Suprapubic skin (tissue), 3 donors: ENCODE data around the gene RHEB.

ENCODE experiments used
- CTCF ChIP-seq, 2 donors: fragments of 200-600 bp in 1 of 2; fragments of 450-650 bp in 1 of 2; sonication (generic) in 1 of 2; IDR thresholded peaks; one replicate each; pipeline ENCODE4 v1.5.1; 2016 to 2019; ENCODE audit warnings: antibody characterized with exemption in 2 of 2, mild to moderate bottlenecking in 1 of 2, moderate library complexity in 1 of 2
- EP300 ChIP-seq: sonication (generic); formaldehyde crosslinking; IDR thresholded peaks from one replicate; pipeline ENCODE4 v1.6.1; 2017; ENCODE audit warnings: antibody characterized with exemption

- TF ChIP-seq EP300 (no peak), CTCF (IDR thresholded peaks at IDR 0.05) (no peak)
Measured at GRCh38 chr7:151453326-151453791, 66.3 kb downstream of the RHEB start.
